HepG2 (cell line): ENCODE data around the gene KDM4B. TPM values are rescaled to one million over a fixed set of nuclear protein-coding genes. Genes with fewer than 3 reads are reported as not detected.

ENCODE experiments used
- ARNT2 ChIP-seq: sonication (generic); formaldehyde crosslinking; IDR thresholded peaks from 2 replicates; pipeline ENCODE4 v1.8.0; 2022; ENCODE audit warnings: mild to moderate bottlenecking, low read depth, missing genetic modification reagents, moderate library complexity
- ASH2L ChIP-seq: fragments of 300-600, 200-600 bp; sonication (generic); IDR thresholded peaks from 2 replicates; pipeline ENCODE4 v1.7.0; 2017; ENCODE audit warnings: low read depth, mild to moderate bottlenecking, moderate library complexity, mixed read lengths, low read length; ENCODE audit not compliant: insufficient read length
- BRD4 ChIP-seq: sonication (generic); formaldehyde crosslinking; IDR thresholded peaks from 2 replicates; pipeline ENCODE4 v1.4.0; 2020; ENCODE audit warnings: missing genetic modification reagents
- DR1 ChIP-seq: sonication (generic); formaldehyde crosslinking; IDR thresholded peaks from 2 replicates; pipeline ENCODE4 v1.8.0; 2021; ENCODE audit warnings: mild to moderate bottlenecking, missing genetic modification reagents, inconsistent platforms
- ETV5 ChIP-seq: IDR thresholded peaks from 2 replicates; pipeline ENCODE4 v1.6.1; 2018; ENCODE audit warnings: missing biosample characterization, missing genetic modification reagents, inconsistent platforms, borderline replicate concordance
- GATAD2A ChIP-seq: IDR thresholded peaks from 2 replicates; pipeline ENCODE4 v1.6.1; 2016
- KAT8 ChIP-seq: IDR thresholded peaks from 2 replicates; pipeline ENCODE4 v1.6.1; 2016; ENCODE audit warnings: missing genetic modification reagents, missing compliant biosample characterization
- MNT ChIP-seq: fragments of 450-650 bp; IDR thresholded peaks from 2 replicates; pipeline ENCODE4 v1.6.1; 2016
- PBX2 ChIP-seq: IDR thresholded peaks from 2 replicates; pipeline ENCODE4 v1.6.1; 2016; ENCODE audit warnings: control low read depth
- POLR2A ChIP-seq, 2 experiments: IDR thresholded peaks; 2 replicates each; pipeline ENCODE4 v1.6.1; 2011; ENCODE audit warnings: low read depth in 2 of 2, low read length in 2 of 2, mild to moderate bottlenecking in 1 of 2, moderate library complexity in 1 of 2; ENCODE audit not compliant: insufficient read depth in 1 of 2
- POLR2AphosphoS5 ChIP-seq: IDR thresholded peaks from 2 replicates; pipeline ENCODE4 v1.6.1; 2012; ENCODE audit warnings: low read depth, low read length
- RFX1 ChIP-seq: fragments of 450-650 bp; IDR thresholded peaks from 2 replicates; pipeline ENCODE4 v1.6.1; 2017
- ZBTB34 ChIP-seq: sonication (generic); formaldehyde crosslinking; IDR thresholded peaks from 2 replicates; pipeline ENCODE4 v1.8.0; 2022; ENCODE audit warnings: mild to moderate bottlenecking, missing genetic modification reagents
- ZFP62 ChIP-seq: sonication (generic); formaldehyde crosslinking; IDR thresholded peaks from 2 replicates; pipeline ENCODE4 v1.4.0; 2020; ENCODE audit warnings: missing genetic modification reagents
- ZFP91 ChIP-seq: sonication (generic); formaldehyde crosslinking; IDR thresholded peaks from 2 replicates; pipeline ENCODE4 v1.9.0; 2022; ENCODE audit warnings: missing genetic modification reagents, mild to moderate bottlenecking, borderline replicate concordance
- ZNF232 ChIP-seq: sonication (generic); formaldehyde crosslinking; IDR thresholded peaks from 2 replicates; pipeline ENCODE4 v1.4.0; 2020; ENCODE audit warnings: missing genetic modification reagents, borderline replicate concordance
- ZNF354B ChIP-seq: sonication (generic); formaldehyde crosslinking; IDR thresholded peaks from 2 replicates; pipeline ENCODE4 v1.8.0; 2022; ENCODE audit warnings: mild to moderate bottlenecking, missing genetic modification reagents
- ZNF503 ChIP-seq: sonication (generic); formaldehyde crosslinking; IDR thresholded peaks from 2 replicates; pipeline ENCODE4 v1.4.0; 2020; ENCODE audit warnings: missing genetic modification reagents
- ZNF605 ChIP-seq: sonication (generic); formaldehyde crosslinking; IDR thresholded peaks from 2 replicates; pipeline ENCODE4 v1.8.0; 2022; ENCODE audit warnings: mild to moderate bottlenecking, missing genetic modification reagents
- ZNF75D ChIP-seq: sonication (generic); formaldehyde crosslinking; IDR thresholded peaks from 2 replicates; pipeline ENCODE4 v1.8.1; 2023; ENCODE audit warnings: missing genetic modification reagents, mild to moderate bottlenecking, borderline replicate concordance
- polyA plus RNA-seq, 8 experiments: library from polyadenylated mRNA; depleted of rRNA in 3 of 8; stranded (reverse) in 7 of 8; unstranded in 1 of 8; fragments of >200 nt; fragmentation: Illumina TruSeq in 4 of 8; extraction: Trizol in 4 of 8; gene quantifications; 2 replicates each; pipeline versions ENCODE4 v1.2.1 to v1.2.3, GENCODE V29; 2011 to 2016; ENCODE audit warnings: low read depth in 4 of 8, missing spikeins in 1 of 8, mixed read lengths in 1 of 8; ENCODE audit not compliant: insufficient read depth in 1 of 8
- total RNA-seq, 5 experiments: library from RNA; depleted of rRNA; stranded (reverse); fragments of >200 nt; fragmentation: Illumina TruSeq; extraction: Trizol; gene quantifications; 2 replicates each; pipeline ENCODE4 v1.2.3, GENCODE V29; 2016; ENCODE audit warnings: low read depth in 1 of 5
- TF ChIP-seq, protein P1 (sequence below): sonication (generic); formaldehyde crosslinking; IDR thresholded peaks from 2 replicates; pipeline ENCODE4 v1.4.0; 2020; ENCODE audit warnings: low read depth, mild to moderate bottlenecking, missing genetic modification reagents

Gene KDM4B
- total and polyA plus RNA-seq, 2 of the 13 experiments (the other 11 are each of a cell fraction or from before 2014, with no cell fraction given) = 4.9 to 14.6 TPM

DNA sequence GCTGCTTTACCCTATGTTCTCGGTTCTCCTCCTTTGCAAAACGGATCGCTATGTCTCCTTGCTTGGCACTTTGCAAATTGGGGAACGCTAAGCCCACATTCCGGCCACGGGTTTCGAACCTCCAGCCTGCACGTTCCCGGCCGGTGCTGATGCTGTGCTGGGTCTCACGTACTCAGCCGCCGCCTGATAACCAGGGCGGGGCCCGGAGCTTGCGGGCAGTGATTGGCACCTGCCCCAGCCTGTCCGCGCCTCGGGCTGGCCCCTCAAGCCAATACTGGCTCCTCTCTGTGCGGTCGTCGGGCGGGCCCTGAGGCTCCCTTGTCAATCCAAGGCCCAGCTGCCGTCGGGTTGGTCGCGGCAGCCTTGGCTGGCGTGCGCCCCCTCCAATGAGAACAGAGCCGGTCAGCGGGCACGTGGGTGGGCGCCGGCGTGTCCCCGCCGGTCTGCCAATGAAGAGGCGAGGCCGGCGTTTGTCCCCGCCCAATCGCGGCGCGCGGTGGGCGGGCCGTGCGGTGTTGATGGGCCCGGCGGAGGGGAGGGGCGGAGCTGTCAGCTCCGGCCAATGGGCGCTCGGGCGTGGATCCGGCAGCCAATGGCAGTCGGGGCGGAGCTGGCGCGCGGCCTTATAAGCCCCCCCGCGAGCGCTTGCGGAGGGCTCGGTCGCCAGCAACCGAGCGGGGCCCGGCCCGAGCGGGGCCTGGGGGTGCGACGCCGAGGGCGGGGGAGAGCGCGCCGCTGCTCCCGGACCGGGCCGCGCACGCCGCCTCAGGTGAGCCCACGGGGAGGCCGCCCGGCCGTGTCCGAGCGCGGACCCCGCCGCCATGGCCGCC is at the start of gene KDM4B (continued):
- peak; percentile 45 for TF ChIP-seq KAT8
- no peak for TF ChIP-seq ZNF354B
- peak; percentile 20 for TF ChIP-seq ASH2L
- TF ChIP-seq ZNF503 = no peak
- TF ChIP-seq DR1 (CRISPR knock-in tag) = peak; percentile 92
- TF ChIP-seq RFX1 = no peak; the same call in 1 of the 2 replicates
- peak; percentile 62; the same call in 1 of the 2 replicates for TF ChIP-seq ZFP91 (CRISPR knock-in tag)
- TF ChIP-seq ZNF605 (CRISPR knock-in tag) = peak; percentile 68; the same call in 1 of the 2 replicates
- TF ChIP-seq ZNF75D = no peak
- TF ChIP-seq, protein P1, sequence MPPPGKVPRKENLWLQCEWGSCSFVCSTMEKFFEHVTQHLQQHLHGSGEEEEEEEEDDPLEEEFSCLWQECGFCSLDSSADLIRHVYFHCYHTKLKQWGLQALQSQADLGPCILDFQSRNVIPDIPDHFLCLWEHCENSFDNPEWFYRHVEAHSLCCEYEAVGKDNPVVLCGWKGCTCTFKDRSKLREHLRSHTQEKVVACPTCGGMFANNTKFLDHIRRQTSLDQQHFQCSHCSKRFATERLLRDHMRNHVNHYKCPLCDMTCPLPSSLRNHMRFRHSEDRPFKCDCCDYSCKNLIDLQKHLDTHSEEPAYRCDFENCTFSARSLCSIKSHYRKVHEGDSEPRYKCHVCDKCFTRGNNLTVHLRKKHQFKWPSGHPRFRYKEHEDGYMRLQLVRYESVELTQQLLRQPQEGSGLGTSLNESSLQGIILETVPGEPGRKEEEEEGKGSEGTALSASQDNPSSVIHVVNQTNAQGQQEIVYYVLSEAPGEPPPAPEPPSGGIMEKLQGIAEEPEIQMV (CRISPR knock-in tag) = no peak
- peak; percentile 71 for TF ChIP-seq POLR2AphosphoS5
- peak; percentile 93 for TF ChIP-seq MNT
- TF ChIP-seq POLR2A (IDR thresholded peaks at IDR 0.05; ENCODE audit: insufficient read depth in 1 of 2, low read depth in 2 of 2, low read length in 2 of 2) = peak; percentile 86 to 87
- TF ChIP-seq ARNT2 = no peak; the same call in 1 of the 2 replicates
- no peak for TF ChIP-seq ZNF232 (CRISPR knock-in tag)
- TF ChIP-seq ETV5 (CRISPR knock-in tag) = no peak
- no peak for TF ChIP-seq ZFP62
- TF ChIP-seq GATAD2A (CRISPR knock-in tag) = no peak
- peak; percentile 99 for TF ChIP-seq PBX2 (CRISPR knock-in tag)
- no peak for TF ChIP-seq BRD4 (CRISPR knock-in tag)
- no peak for TF ChIP-seq ZBTB34
